Fibroblast of lung (primary cell): ENCODE results near the gene STAP2. TPM values are rescaled to one million over a fixed set of nuclear protein-coding genes. Genes with fewer than 3 reads are reported as not detected.

ENCODE experiments used
- DNase-seq, 2 donors: peaks; one replicate each; pipeline versions ENCODE4 v3.0.0 to v3.0.0-alpha.2; 2010; ENCODE audit warnings: low read depth in 2 of 2
- H2AFZ ChIP-seq: 2 replicates; pipeline ENCODE4 v1.5.1; 2012; ENCODE audit warnings: low read length, control low read depth, inconsistent platforms
- H3K27ac ChIP-seq: 2 replicates; pipeline ENCODE4 v1.5.1; 2011; ENCODE audit warnings: low read length, control low read depth; ENCODE audit not compliant: insufficient read depth
- H3K27me3 ChIP-seq: 2 replicates; pipeline ENCODE4 v1.5.1; 2011; ENCODE audit warnings: mild to moderate bottlenecking, low read length; ENCODE audit not compliant: control insufficient read depth, insufficient read depth
- H3K36me3 ChIP-seq: 2 replicates; pipeline ENCODE4 v1.5.1; 2011; ENCODE audit warnings: low read length; ENCODE audit not compliant: control insufficient read depth, insufficient read depth
- H3K4me1 ChIP-seq: 2 replicates; pipeline ENCODE4 v1.5.1; 2011; ENCODE audit warnings: low read length; ENCODE audit not compliant: control insufficient read depth, insufficient read depth; ENCODE audit errors: extremely low read depth
- H3K4me2 ChIP-seq: 2 replicates; pipeline ENCODE4 v1.5.1; 2011; ENCODE audit warnings: low read length, control low read depth; ENCODE audit not compliant: insufficient read depth; ENCODE audit errors: extremely low read depth
- H3K4me3 ChIP-seq, 4 experiments: fragments of 200-600 bp in 1 of 4; sonication (generic) in 1 of 4; replicated peaks in 1 of 4; 2 replicates each; pipeline ENCODE4 v1.5.1; 2011 to 2016; ENCODE audit warnings: low read length in 4 of 4, low read depth in 3 of 4, mild to moderate bottlenecking in 3 of 4, control low read depth in 2 of 4, inconsistent platforms in 1 of 4, mixed read lengths in 1 of 4; ENCODE audit not compliant: insufficient read depth in 1 of 4; ENCODE audit errors: control extremely low read depth in 1 of 4
- H3K79me2 ChIP-seq: 2 replicates; pipeline ENCODE4 v1.5.1; 2012; ENCODE audit warnings: mild to moderate bottlenecking, low read length, inconsistent platforms; ENCODE audit not compliant: control insufficient read depth, insufficient read depth
- H3K9ac ChIP-seq: 2 replicates; pipeline ENCODE4 v1.5.1; 2011; ENCODE audit warnings: mild to moderate bottlenecking, low read length, control low read depth; ENCODE audit not compliant: insufficient read depth
- H3K9me3 ChIP-seq: 2 replicates; pipeline ENCODE4 v1.5.1; 2012; ENCODE audit warnings: low read depth, low read length; ENCODE audit not compliant: control insufficient read depth, insufficient read depth
- H4K20me1 ChIP-seq: 2 replicates; pipeline ENCODE4 v1.5.1; 2011; ENCODE audit warnings: low read length; ENCODE audit not compliant: control insufficient read depth, insufficient read depth; ENCODE audit errors: extremely low read depth
- CTCF ChIP-seq, 2 donors: IDR thresholded peaks in 1 of 2; conservative IDR thresholded peaks in 1 of 2; 1 replicate in 1 of 2; 2 replicates in 1 of 2; pipeline ENCODE4 v1.5.1; 2011 to 2012; ENCODE audit warnings: low read length in 2 of 2, control low read depth in 1 of 2, inconsistent platforms in 1 of 2, low read depth in 1 of 2, mild to moderate bottlenecking in 1 of 2
- EZH2 ChIP-seq: IDR thresholded peaks from 2 replicates; pipeline ENCODE4 v1.5.1; 2012; ENCODE audit warnings: low read length, control low read depth, mild to moderate bottlenecking; ENCODE audit errors: missing control alignments
- polyA plus RNA-seq, 2 donors: library from polyadenylated mRNA; depleted of rRNA in 1 of 2; stranded (reverse) in 1 of 2; unstranded in 1 of 2; fragments of >200 nt; gene quantifications; 2 replicates each; pipeline ENCODE4 v1.2.1, GENCODE V29; 2011 to 2012; ENCODE audit warnings: missing spikeins in 1 of 2
- total RNA-seq: library from RNA; depleted of rRNA; stranded (reverse); fragments of >200 nt; gene quantifications from 2 replicates; pipeline ENCODE4 v1.2.1, GENCODE V29; 2014

STAP2 gene
- total and polyA plus RNA-seq, 2 donors (not counting 1 experiment from before 2014, with no cell fraction given), result 1.7 to 4.8 TPM

DNA sequence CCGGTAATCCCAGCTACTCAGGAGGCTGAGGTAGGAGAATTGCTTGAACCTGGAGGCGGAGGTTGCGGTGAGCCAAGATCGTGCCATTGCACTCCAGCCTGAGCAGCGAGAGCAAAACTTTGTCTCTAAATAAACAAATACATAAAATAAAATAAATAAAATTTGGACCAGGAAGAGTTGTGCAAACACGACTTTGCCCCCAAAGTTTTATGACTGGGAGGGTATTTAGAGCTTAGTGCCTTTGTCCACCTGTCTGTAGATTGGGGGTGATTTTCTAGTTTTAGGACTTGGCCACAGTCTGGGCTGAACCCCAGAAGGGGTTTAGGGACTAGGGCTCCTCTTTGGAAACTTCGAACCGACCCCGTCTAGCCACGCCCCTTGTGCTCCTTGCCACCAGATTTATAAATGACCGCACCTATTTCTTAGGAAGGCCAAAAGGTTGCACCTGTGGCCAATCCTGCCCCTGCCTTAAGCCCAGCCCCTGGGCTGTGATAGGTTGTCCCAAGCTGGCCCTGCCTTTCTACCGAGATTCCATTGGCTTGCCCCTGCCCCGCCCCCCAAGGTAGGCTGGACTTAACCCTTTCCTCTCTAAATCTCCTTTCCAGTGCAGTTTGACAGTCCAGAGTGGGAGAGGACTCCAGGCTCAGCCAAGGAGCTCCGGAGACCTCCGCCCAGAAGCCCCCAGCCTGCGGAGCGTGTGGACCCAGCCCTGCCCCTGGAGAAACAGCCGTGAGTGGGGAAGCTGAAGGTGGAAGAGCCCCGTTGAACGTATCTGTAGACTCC, 54.3 kb downstream of the STAP2 start:
- H4K20me1 ChIP-seq, result no peaks in the 10 kb centered on the region
- H3K36me3 ChIP-seq, result no peaks in the 10 kb centered on the region
- no peak overlapping the region for H3K4me3 ChIP-seq
- H3K27me3 ChIP-seq, result peaks cover 10% of the 10 kb centered on the region
- TF ChIP-seq CTCF (conservative IDR thresholded peaks at IDR 0.05 in 1 of 2, IDR thresholded peaks at IDR 0.05 in 1 of 2; ENCODE audit: low read depth in 1 of 2, low read length in 2 of 2), result no peak
- TF ChIP-seq EZH2, result no peak
- H3K4me2 ChIP-seq, result no peak overlapping the region
- no peak overlapping the region for H3K9ac ChIP-seq
- no peak for DNase-seq
- no peaks in the 10 kb centered on the region for H3K79me2 ChIP-seq
- no peak overlapping the region for H3K27ac ChIP-seq
- no peak overlapping the region for H2AFZ ChIP-seq
- H3K9me3 ChIP-seq, result no peaks in the 10 kb centered on the region
- H3K4me1 ChIP-seq, result no peaks in the 10 kb centered on the region

- Histone ChIP-seq H3K4me2 (no peak overlapping the region), H3K27ac (no peak overlapping the region), H3K27me3 (peaks cover 19% of the 10 kb centered on the region), H3K4me3 (no peak overlapping the region), H3K9ac (no peak overlapping the region), H2AFZ (no peak overlapping the region), H3K9me3 (no peaks in the 10 kb centered on the region), H4K20me1 (no peaks in the 10 kb centered on the region), H3K79me2 (no peaks in the 10 kb centered on the region), H3K36me3 (no peaks in the 10 kb centered on the region), H3K4me1 (no peaks in the 10 kb centered on the region)
- DNase-seq, result no peak
- TF ChIP-seq CTCF (conservative IDR thresholded peaks at IDR 0.05 in 1 of 2, IDR thresholded peaks at IDR 0.05 in 1 of 2; ENCODE audit: low read depth in 1 of 2, low read length in 2 of 2) (no peak), EZH2 (no peak)
Observed at GRCh38 chr19:4279530-4280422, 58.9 kb downstream of the STAP2 start.

- no peak for DNase-seq
- TF ChIP-seq EZH2 (no peak), CTCF (conservative IDR thresholded peaks at IDR 0.05 in 1 of 2, IDR thresholded peaks at IDR 0.05 in 1 of 2; ENCODE audit: low read depth in 1 of 2, low read length in 2 of 2) (no peak)
- no peak overlapping the region for H2AFZ ChIP-seq
- H3K27me3 ChIP-seq, result peaks cover 19% of the 10 kb centered on the region
- no peaks in the 10 kb centered on the region for H3K9me3 ChIP-seq
- no peak overlapping the region for H3K4me3 ChIP-seq
- no peak overlapping the region for H3K4me2 ChIP-seq
- H4K20me1 ChIP-seq, result no peaks in the 10 kb centered on the region
- H3K4me1 ChIP-seq, result no peaks in the 10 kb centered on the region
- H3K79me2 ChIP-seq, result no peaks in the 10 kb centered on the region
- no peaks in the 10 kb centered on the region for H3K36me3 ChIP-seq
- no peak overlapping the region for H3K9ac ChIP-seq
- no peak overlapping the region for H3K27ac ChIP-seq
Observed at GRCh38 chr19:4279267-4279529, 59.4 kb downstream of the STAP2 start.
